Measurements from ENCODE around the gene STKLD1.

STKLD1 gene

DNA sequence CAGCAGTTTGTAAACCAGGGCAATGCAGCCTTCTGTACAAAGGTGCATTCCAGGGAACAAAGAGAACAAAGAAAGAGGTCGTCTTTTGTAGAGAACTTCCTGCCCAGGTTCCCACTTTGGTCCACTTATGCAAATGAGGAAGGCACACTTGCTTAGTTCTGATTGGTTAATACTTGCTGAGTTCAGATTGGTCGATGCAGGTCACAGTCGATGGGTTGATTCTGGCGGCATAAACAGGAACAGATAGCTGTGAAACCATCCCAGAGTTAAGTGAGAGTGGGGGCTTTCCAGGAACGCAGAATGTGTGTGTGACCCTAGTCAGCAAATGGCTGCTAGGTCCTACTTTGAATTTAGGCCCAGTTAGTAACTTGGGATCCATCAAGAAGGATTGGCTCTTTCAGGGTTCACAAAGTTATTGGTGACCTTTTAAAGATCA, 44.2 kb downstream of the STKLD1 start:
- H3K4me3 ChIP-seq (ENCODE audit: low read depth, low read length), result no peak overlapping the region
- TF ChIP-seq, protein P1, sequence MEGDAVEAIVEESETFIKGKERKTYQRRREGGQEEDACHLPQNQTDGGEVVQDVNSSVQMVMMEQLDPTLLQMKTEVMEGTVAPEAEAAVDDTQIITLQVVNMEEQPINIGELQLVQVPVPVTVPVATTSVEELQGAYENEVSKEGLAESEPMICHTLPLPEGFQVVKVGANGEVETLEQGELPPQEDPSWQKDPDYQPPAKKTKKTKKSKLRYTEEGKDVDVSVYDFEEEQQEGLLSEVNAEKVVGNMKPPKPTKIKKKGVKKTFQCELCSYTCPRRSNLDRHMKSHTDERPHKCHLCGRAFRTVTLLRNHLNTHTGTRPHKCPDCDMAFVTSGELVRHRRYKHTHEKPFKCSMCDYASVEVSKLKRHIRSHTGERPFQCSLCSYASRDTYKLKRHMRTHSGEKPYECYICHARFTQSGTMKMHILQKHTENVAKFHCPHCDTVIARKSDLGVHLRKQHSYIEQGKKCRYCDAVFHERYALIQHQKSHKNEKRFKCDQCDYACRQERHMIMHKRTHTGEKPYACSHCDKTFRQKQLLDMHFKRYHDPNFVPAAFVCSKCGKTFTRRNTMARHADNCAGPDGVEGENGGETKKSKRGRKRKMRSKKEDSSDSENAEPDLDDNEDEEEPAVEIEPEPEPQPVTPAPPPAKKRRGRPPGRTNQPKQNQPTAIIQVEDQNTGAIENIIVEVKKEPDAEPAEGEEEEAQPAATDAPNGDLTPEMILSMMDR (IDR thresholded peaks at IDR 0.05; ENCODE audit: low read depth, low read length), result no peak

DNA sequence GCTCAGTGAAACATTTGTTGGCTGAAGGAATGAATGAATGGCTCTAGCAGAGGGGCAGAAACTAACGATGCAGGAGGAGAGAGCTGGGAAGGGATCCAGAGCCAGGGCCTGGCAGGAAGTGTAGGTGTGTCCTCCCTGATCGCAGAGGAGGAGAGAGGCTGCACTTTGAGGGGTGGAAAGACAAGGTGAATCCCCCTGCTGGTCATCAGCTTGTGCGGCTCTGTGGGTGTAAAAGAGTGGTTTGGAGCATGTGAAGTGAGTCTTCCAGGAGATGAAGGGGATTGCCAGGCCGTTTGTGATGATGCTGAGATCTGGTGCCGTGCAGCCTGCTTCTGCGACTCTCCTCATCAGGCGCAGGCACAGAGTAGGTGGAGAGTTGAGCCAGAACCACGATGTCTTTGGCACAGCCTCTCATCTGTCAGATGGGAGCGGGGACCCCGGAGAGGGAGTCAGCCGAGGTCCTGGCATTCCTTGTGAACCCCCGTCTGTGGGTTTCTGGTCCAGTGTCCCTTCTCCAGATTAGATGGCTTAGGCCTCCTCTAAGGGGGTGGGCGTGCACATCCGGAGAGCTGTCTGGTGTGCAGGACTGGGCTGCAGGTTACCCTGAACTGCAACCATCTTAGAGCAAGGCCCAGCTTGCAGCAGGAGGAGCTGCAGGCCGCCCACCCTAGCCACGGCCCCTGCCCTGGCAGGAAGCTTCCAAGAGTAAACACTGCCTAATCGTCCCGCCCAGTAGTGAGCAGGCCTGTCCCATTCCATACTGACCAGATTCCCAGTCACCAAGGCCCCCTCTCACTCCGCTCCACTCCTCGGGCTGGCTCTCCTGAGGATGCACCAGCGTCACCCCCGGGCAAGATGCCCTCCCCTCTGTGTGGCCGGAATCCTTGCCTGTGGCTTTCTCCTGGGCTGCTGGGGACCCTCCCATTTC, 45.7 kb downstream of the STKLD1 start, which contains the start of gene ADAMTS13:
Gene ADAMTS13, plus strand, starts transcription at position 753 of the 928 bp plus-strand sequence. Its CDS starts 77 bp downstream, at position 830.
- TF ChIP-seq, protein P1 (IDR thresholded peaks at IDR 0.05; ENCODE audit: low read depth, low read length), result no peak
- H3K4me3 ChIP-seq (ENCODE audit: low read depth, low read length), result no peak within 1 kb of the TSS

DNA sequence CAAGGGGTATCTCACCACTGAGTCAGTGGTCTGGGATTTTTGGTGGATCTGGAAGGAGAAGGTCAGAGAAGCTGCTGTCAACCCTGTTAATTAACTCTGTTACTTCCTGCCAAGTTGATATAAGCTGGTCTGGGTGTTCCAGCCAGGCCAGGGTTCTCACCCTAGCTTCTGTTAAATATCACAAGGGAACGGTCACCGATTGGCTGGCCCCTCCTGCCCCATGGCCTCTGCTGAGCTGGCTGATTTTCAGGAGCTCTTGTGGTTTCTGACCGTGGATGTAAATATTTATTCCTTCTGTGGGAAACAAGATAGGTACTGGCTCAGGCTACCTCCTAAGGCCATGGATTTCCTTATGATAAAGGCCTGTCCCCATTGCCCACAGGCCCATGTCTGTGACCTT, 47.0 kb downstream of the STKLD1 start:
- TF ChIP-seq, protein P1 (IDR thresholded peaks at IDR 0.05; ENCODE audit: low read depth, low read length), result no peak
- no peak overlapping the region for H3K4me3 ChIP-seq (ENCODE audit: low read depth, low read length)

DNA sequence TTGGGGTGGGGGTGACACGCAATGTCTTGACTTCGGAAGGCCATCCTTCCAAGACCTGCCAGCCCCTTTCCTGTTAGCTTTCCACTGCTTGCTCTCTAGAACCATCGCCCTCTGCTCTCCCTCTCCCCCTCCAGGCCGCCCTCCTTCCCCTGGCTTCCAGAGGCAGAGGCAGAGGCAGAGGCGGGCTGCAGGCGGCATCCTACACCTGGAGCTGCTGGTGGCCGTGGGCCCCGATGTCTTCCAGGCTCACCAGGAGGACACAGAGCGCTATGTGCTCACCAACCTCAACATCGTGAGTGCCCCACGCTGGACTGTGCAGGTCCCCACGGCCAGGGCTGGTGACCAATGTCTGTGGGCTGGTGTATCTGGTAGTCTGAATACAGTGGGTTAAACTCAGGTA, 48.0 kb downstream of the STKLD1 start:
- TF ChIP-seq, protein P1 (IDR thresholded peaks at IDR 0.05; ENCODE audit: low read depth, low read length), result no peak
- no peak overlapping the region for H3K4me3 ChIP-seq (ENCODE audit: low read depth, low read length)

DNA sequence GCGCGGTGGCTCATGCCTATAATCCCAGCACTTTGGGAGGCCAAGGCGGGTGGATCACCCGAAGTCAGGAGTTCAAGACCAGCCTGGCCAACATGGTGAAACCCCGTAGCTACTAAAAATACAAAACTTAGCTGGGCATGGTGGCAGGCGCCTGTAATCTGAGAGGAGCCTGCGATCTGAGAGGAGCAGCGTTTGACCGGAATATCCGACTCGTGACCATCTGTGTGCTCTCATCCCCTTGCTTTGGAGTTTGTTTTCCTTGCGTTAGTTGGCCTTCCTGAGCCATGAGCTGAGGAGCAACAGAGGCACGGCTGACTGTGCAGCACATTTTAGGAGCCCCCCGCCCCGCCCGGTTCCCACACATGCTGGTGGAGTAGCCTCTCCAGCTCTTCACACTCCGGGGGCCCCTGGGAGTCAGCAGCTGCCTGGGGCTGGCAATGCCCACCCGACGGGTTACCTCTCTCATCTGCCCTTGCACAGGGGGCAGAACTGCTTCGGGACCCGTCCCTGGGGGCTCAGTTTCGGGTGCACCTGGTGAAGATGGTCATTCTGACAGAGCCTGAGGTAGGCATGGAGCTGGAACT, 49.0 kb downstream of the STKLD1 start:
- no peak overlapping the region for H3K4me3 ChIP-seq (ENCODE audit: low read depth, low read length)
- TF ChIP-seq, protein P1 (IDR thresholded peaks at IDR 0.05; ENCODE audit: low read depth, low read length), result no peak

DNA sequence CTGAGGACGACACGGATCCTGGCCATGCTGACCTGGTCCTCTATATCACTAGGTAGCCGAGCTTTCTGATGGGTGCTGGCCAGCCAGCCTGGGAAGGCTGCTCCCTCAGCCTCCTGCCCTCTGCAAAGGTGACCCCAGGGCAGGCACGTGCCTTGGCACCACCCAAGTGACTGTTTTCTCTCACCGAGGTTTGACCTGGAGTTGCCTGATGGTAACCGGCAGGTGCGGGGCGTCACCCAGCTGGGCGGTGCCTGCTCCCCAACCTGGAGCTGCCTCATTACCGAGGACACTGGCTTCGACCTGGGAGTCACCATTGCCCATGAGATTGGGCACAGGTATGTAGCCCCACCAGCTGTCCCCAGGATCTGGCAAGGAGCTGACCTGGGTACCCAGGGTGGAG, 49.8 kb downstream of the STKLD1 start:
- no peak overlapping the region for H3K4me3 ChIP-seq (ENCODE audit: low read depth, low read length)
- TF ChIP-seq, protein P1 (IDR thresholded peaks at IDR 0.05; ENCODE audit: low read depth, low read length), result no peak
